H1 (cell line): ENCODE measurements around the gene SIX5. TPM values are rescaled to one million over a fixed set of nuclear protein-coding genes. Genes with fewer than 3 reads are reported as not detected.
A peak's percentile ranks its signal among the peaks of the same experiment; 100 is the strongest.

ENCODE experiments used
- BRCA1 ChIP-seq: IDR thresholded peaks from 2 replicates; pipeline ENCODE4 v1.6.1; 2012; ENCODE audit warnings: low read depth, low read length, improper control_type of control experiment
- CBX8 ChIP-seq: fragments of 300-800, 300-1000 bp; sonication (generic); IDR thresholded peaks from 2 replicates; pipeline ENCODE4 v1.7.1; 2016; ENCODE audit warnings: low read depth, low read length, borderline replicate concordance
- CEBPB ChIP-seq: IDR thresholded peaks from 2 replicates; pipeline ENCODE4 v1.6.1; 2012; ENCODE audit warnings: low read depth, low read length
- CREB1 ChIP-seq: IDR thresholded peaks from 2 replicates; pipeline ENCODE4 v1.6.1; 2012; ENCODE audit warnings: inconsistent platforms
- EP300 ChIP-seq, 2 experiments: IDR thresholded peaks; 1 replicate in 1 of 2; 2 replicates in 1 of 2; pipeline ENCODE4 v1.6.1; 2011 to 2012; ENCODE audit warnings: low read depth in 2 of 2, low read length in 2 of 2, mild to moderate bottlenecking in 2 of 2, borderline replicate concordance in 1 of 2, inconsistent platforms in 1 of 2, moderate library complexity in 1 of 2
- GTF2F1 ChIP-seq: IDR thresholded peaks from 2 replicates; pipeline ENCODE4 v1.6.1; 2012; ENCODE audit warnings: low read depth, low read length, improper control_type of control experiment, borderline replicate concordance
- HDAC2 ChIP-seq, 2 experiments: fragments of 300-600 bp in 1 of 2; sonication (generic) in 1 of 2; IDR thresholded peaks; 2 replicates each; pipeline ENCODE4 v1.6.1; 2011 to 2012; ENCODE audit warnings: low read depth in 2 of 2, low read length in 2 of 2, mild to moderate bottlenecking in 2 of 2, moderate library complexity in 2 of 2, borderline replicate concordance in 1 of 2, inconsistent platforms in 1 of 2
- JUN ChIP-seq: IDR thresholded peaks from 2 replicates; pipeline ENCODE4 v1.6.1; 2011; ENCODE audit warnings: low read depth, mild to moderate bottlenecking, improper control_type of control experiment, low read length
- KDM1A ChIP-seq: fragments of 200-600, 300-600 bp; sonication (generic); IDR thresholded peaks from 2 replicates; pipeline ENCODE4 v1.7.1; 2016; ENCODE audit warnings: mild to moderate bottlenecking, low read length, borderline replicate concordance
- NANOG ChIP-seq: IDR thresholded peaks from 2 replicates; pipeline ENCODE4 v1.6.1; 2011; ENCODE audit warnings: low read length, low read depth, mild to moderate bottlenecking, inconsistent platforms; ENCODE audit not compliant: insufficient read depth, poor library complexity, severe bottlenecking
- POLR2AphosphoS5 ChIP-seq: IDR thresholded peaks from 2 replicates; pipeline ENCODE4 v1.6.1; 2011; ENCODE audit warnings: low read depth, low read length
- RFX5 ChIP-seq: IDR thresholded peaks from 2 replicates; pipeline ENCODE4 v1.6.1; 2011; ENCODE audit warnings: low read depth, low read length, improper control_type of control experiment, borderline replicate concordance
- RXRA ChIP-seq: IDR thresholded peaks from 2 replicates; pipeline ENCODE4 v1.6.1; 2011; ENCODE audit warnings: low read depth, mild to moderate bottlenecking, low read length, moderate library complexity; ENCODE audit not compliant: insufficient read depth
- SIRT6 ChIP-seq: IDR thresholded peaks from one replicate; pipeline ENCODE4 v1.7.1; 2012; ENCODE audit warnings: low read length, inconsistent platforms
- SIX5 ChIP-seq: IDR thresholded peaks from 2 replicates; pipeline ENCODE4 v1.6.1; 2011; ENCODE audit warnings: mild to moderate bottlenecking, low read depth, low read length
- SP2 ChIP-seq: IDR thresholded peaks from 2 replicates; pipeline ENCODE4 v1.6.1; 2012; ENCODE audit warnings: mild to moderate bottlenecking, low read length, inconsistent platforms
- TAF1 ChIP-seq: IDR thresholded peaks from 2 replicates; pipeline ENCODE4 v1.6.1; 2011; ENCODE audit warnings: mild to moderate bottlenecking, low read depth, low read length
- TAF7 ChIP-seq: optimal IDR thresholded peaks from 2 replicates; pipeline ENCODE3; 2011; ENCODE audit warnings: low read depth, mild to moderate bottlenecking, inconsistent platforms, low read length, moderate library complexity, borderline replicate concordance
- TEAD4 ChIP-seq: IDR thresholded peaks from 2 replicates; pipeline ENCODE4 v1.6.1; 2012; ENCODE audit warnings: low read depth, low read length, inconsistent platforms, mixed read lengths
- YY1 ChIP-seq: IDR thresholded peaks from 2 replicates; pipeline ENCODE4 v1.6.1; 2011; ENCODE audit warnings: low read depth, mild to moderate bottlenecking, low read length
- ZNF274 ChIP-seq: IDR thresholded peaks from 2 replicates; pipeline ENCODE4 v1.7.0; 2012; ENCODE audit warnings: low read length, borderline replicate concordance; ENCODE audit errors: extremely low read depth
- polyA plus RNA-seq, 7 experiments: library from polyadenylated mRNA; depleted of rRNA in 3 of 7; stranded (reverse) in 5 of 7; unstranded in 2 of 7; fragments of >200 nt in 5 of 7; fragments of 200-250 nt in 2 of 7; gene quantifications; 1 replicate in 5 of 7; 2 replicates in 1 of 7; 4 replicates in 1 of 7; pipeline versions ENCODE4 v1.2.1 to v1.2.3, GENCODE V29; 2011 to 2013; ENCODE audit warnings: missing spikeins in 2 of 7, mixed read lengths in 2 of 7
- total RNA-seq: library from RNA; stranded (reverse); fragmentation: NEBNext Ultra II Directional; extraction: Animal tissue kit (Norgen Biotek cat#: 25700); gene quantifications from 2 replicates; pipeline ENCODE4 v1.2.1, GENCODE V29; 2021
- TF ChIP-seq, protein P1 (sequence below): IDR thresholded peaks from 2 replicates; pipeline ENCODE4 v1.6.1; 2012; ENCODE audit warnings: low read length, inconsistent platforms

Gene SIX5
- total and polyA plus RNA-seq, 2 of the 8 experiments (the other 6 are each of a cell fraction or from before 2014, with no cell fraction given): 20.9 to 24.2 TPM

- TF ChIP-seq ZNF274: no peak
- TF ChIP-seq NANOG: no peak
- TF ChIP-seq HDAC2 (IDR thresholded peaks at IDR 0.05; ENCODE audit: borderline replicate concordance in 1 of 2, low read depth in 2 of 2, low read length in 2 of 2): no peak
- TF ChIP-seq, protein P1, sequence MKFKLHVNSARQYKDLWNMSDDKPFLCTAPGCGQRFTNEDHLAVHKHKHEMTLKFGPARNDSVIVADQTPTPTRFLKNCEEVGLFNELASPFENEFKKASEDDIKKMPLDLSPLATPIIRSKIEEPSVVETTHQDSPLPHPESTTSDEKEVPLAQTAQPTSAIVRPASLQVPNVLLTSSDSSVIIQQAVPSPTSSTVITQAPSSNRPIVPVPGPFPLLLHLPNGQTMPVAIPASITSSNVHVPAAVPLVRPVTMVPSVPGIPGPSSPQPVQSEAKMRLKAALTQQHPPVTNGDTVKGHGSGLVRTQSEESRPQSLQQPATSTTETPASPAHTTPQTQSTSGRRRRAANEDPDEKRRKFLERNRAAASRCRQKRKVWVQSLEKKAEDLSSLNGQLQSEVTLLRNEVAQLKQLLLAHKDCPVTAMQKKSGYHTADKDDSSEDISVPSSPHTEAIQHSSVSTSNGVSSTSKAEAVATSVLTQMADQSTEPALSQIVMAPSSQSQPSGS: no peak
- peak; percentile 20; the same call in 1 of the 2 replicates for TF ChIP-seq CREB1
- no peak for TF ChIP-seq SP2
- no peak for TF ChIP-seq GTF2F1
- no peak for TF ChIP-seq KDM1A
- TF ChIP-seq JUN: no peak
- peak; percentile 24; the same call in 1 of the 2 replicates for TF ChIP-seq TAF1
- TF ChIP-seq TAF7: no peak
- no peak for TF ChIP-seq BRCA1
- TF ChIP-seq RFX5: no peak
- TF ChIP-seq EP300 (IDR thresholded peaks at IDR 0.05; ENCODE audit: borderline replicate concordance in 1 of 2, low read depth in 2 of 2, low read length in 2 of 2): no peak
- TF ChIP-seq SIRT6: no peak
- TF ChIP-seq CEBPB: no peak
- TF ChIP-seq TEAD4: no peak
- no peak for TF ChIP-seq YY1
- TF ChIP-seq SIX5: no peak
- no peak for TF ChIP-seq POLR2AphosphoS5
- no peak for TF ChIP-seq CBX8
- no peak for TF ChIP-seq RXRA
Observed at GRCh38 chr19:45779231-45780145, 10.4 kb upstream of the SIX5 start (continued).
